ENCODE results near the gene MSL3B.

MSL3B gene

GRCh38 chr2:233853353-233853752 is 14.8 kb downstream of the MSL3B start:
- DNase-seq (ENCODE audit: low spot score), result no peak

GRCh38 chr2:233852056-233852455 is 16.1 kb downstream of the MSL3B start:
- DNase-seq (ENCODE audit: low spot score), result no peak

GRCh38 chr2:233851169-233851568 is 17.0 kb downstream of the MSL3B start:
- DNase-seq (ENCODE audit: low spot score), result no peak

GRCh38 chr2:233850745-233851144 is 17.4 kb downstream of the MSL3B start:
- no peak for DNase-seq (ENCODE audit: low spot score)

- DNase-seq (ENCODE audit: low spot score), result no peak
Measured at GRCh38 chr2:233849607-233850271, 18.4 kb downstream of the MSL3B start.

GRCh38 chr2:233848276-233848675 is 19.9 kb downstream of the MSL3B start:
- DNase-seq (ENCODE audit: low spot score), result no peak

- no peak for DNase-seq (ENCODE audit: low spot score)
Measured at GRCh38 chr2:233847248-233847898, 20.8 kb downstream of the MSL3B start.

GRCh38 chr2:233846387-233847247 is 21.6 kb downstream of the MSL3B start:
- no peak for DNase-seq (ENCODE audit: low spot score)

- DNase-seq (ENCODE audit: low spot score), result no peak
Measured at GRCh38 chr2:233845301-233846060, 22.7 kb downstream of the MSL3B start.

GRCh38 chr2:233844836-233845235 is 23.4 kb downstream of the MSL3B start:
- DNase-seq (ENCODE audit: low spot score), result no peak

GRCh38 chr2:233844064-233844807 is 23.9 kb downstream of the MSL3B start:
- DNase-seq (ENCODE audit: low spot score), result no peak

- no peak for DNase-seq (ENCODE audit: low spot score)
Measured at GRCh38 chr2:233841183-233841582, 27.0 kb downstream of the MSL3B start.

- DNase-seq (ENCODE audit: low spot score), result no peak
Measured at GRCh38 chr2:233840520-233840919, 27.7 kb downstream of the MSL3B start.

GRCh38 chr2:233839447-233839820 is 28.8 kb downstream of the MSL3B start:
- DNase-seq (ENCODE audit: low spot score), result no peak

- no peak for DNase-seq (ENCODE audit: low spot score)
Measured at GRCh38 chr2:233838726-233839446, 29.3 kb downstream of the MSL3B start.

- no peak for DNase-seq (ENCODE audit: low spot score)
Measured at GRCh38 chr2:233838251-233838650, 29.9 kb downstream of the MSL3B start.

GRCh38 chr2:233837694-233838229 is 30.4 kb downstream of the MSL3B start:
- no peak for DNase-seq (ENCODE audit: low spot score)

- DNase-seq (ENCODE audit: low spot score), result no peak
Measured at GRCh38 chr2:233836359-233836758, 31.8 kb downstream of the MSL3B start.

- no peak for DNase-seq (ENCODE audit: low spot score)
Measured at GRCh38 chr2:233835230-233836186, 32.7 kb downstream of the MSL3B start.
